HG03108 (cell line): Measurements from ENCODE around the gene CAPN2.
"Not testable (repeated sequence)": the region's sequence is repeated elsewhere in the genome, so short reads cannot be mapped to it uniquely, and the experiment has no call there.

ENCODE experiments used
- ATAC-seq: cut with Tn5 transposase; IDR thresholded peaks from one replicate; pipeline ENCODE4 v1.9.1; 2021; ENCODE audit warnings: moderate library complexity; ENCODE audit not compliant: unreplicated experiment

The CAPN2 gene

GRCh38 chr1:223784541-223784940 lies 72.2 kb downstream of the CAPN2 start:
- no peak for ATAC-seq

- no peak for ATAC-seq
Observed at GRCh38 chr1:223785808-223786207, 73.5 kb downstream of the CAPN2 start.

GRCh38 chr1:223788746-223789415 lies 76.5 kb downstream of the CAPN2 start:
- ATAC-seq: no peak

- no peak for ATAC-seq
Observed at GRCh38 chr1:223792046-223792445, 79.7 kb downstream of the CAPN2 start.

GRCh38 chr1:223793716-223794115 lies 81.4 kb downstream of the CAPN2 start:
- no peak for ATAC-seq

- no peak for ATAC-seq
Observed at GRCh38 chr1:223794136-223794880, 82.0 kb downstream of the CAPN2 start.

- no peak for ATAC-seq
Observed at GRCh38 chr1:223796210-223796609, 83.9 kb downstream of the CAPN2 start.

- ATAC-seq: no peak
Observed at GRCh38 chr1:223802032-223802431, 89.7 kb downstream of the CAPN2 start.

- ATAC-seq: no peak
Observed at GRCh38 chr1:223802602-223803001, 90.3 kb downstream of the CAPN2 start.

- no peak for ATAC-seq
Observed at GRCh38 chr1:223803211-223803610, 90.9 kb downstream of the CAPN2 start.

GRCh38 chr1:223809905-223810304 lies 97.6 kb downstream of the CAPN2 start:
- not testable (repeated sequence) for ATAC-seq

- no peak for ATAC-seq
Observed at GRCh38 chr1:223810586-223810985, 98.2 kb downstream of the CAPN2 start.

- ATAC-seq: no peak
Observed at GRCh38 chr1:223811634-223812101, 99.3 kb downstream of the CAPN2 start.

GRCh38 chr1:223813645-223814044 lies 101.3 kb downstream of the CAPN2 start:
- no peak for ATAC-seq

- ATAC-seq: no peak
Observed at GRCh38 chr1:223815020-223815853, 102.9 kb downstream of the CAPN2 start.

GRCh38 chr1:223815865-223816264 lies 103.5 kb downstream of the CAPN2 start:
- no peak for ATAC-seq

GRCh38 chr1:223817265-223817664 lies 104.9 kb downstream of the CAPN2 start:
- not testable (repeated sequence) for ATAC-seq

GRCh38 chr1:223819730-223820514 lies 107.6 kb downstream of the CAPN2 start:
- no peak for ATAC-seq

- no peak for ATAC-seq
Observed at GRCh38 chr1:223820515-223820858, 108.1 kb downstream of the CAPN2 start.

GRCh38 chr1:223820971-223821370 lies 108.6 kb downstream of the CAPN2 start:
- no peak for ATAC-seq

- no peak for ATAC-seq
Observed at GRCh38 chr1:223824287-223824686, 111.9 kb downstream of the CAPN2 start.
